ENCODE results near the gene CA10.

DNA sequence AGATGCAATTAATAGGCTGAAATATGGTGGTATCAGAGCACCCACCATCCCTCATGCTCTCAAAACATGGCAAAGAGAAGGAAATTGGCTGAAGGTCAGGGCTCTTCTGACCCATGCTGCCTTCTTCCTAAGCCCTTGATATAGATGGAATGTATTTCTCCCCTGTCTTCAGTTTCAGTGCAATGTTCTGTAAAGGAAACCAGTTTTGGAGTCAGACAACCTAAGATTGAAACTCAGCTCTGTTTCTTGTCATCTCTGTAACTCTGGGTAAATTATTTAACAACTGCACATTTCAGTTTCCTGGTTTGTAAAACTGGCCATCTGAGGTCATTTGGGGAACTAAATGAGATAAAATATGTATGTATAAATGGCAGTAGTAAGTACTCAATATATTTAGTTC lies 243.9 kb downstream of the CA10 start:
- TF ChIP-seq POLR2A (IDR thresholded peaks at IDR 0.05; ENCODE audit: low read depth, low read length), result no peak
- no peak for TF ChIP-seq TAF1 (IDR thresholded peaks at IDR 0.05; ENCODE audit: borderline replicate concordance, low read depth, low read length)
- TF ChIP-seq POLR2AphosphoS5 (IDR thresholded peaks at IDR 0.05; ENCODE audit: low read depth, low read length), result no peak
